Fibroblast of upper back skin (primary cell): Measurements from ENCODE around the gene UVRAG.

Source experiments
- DNase-seq: peaks from one replicate; pipeline ENCODE4 v3.0.0-alpha.2; 2013

UVRAG gene

DNA sequence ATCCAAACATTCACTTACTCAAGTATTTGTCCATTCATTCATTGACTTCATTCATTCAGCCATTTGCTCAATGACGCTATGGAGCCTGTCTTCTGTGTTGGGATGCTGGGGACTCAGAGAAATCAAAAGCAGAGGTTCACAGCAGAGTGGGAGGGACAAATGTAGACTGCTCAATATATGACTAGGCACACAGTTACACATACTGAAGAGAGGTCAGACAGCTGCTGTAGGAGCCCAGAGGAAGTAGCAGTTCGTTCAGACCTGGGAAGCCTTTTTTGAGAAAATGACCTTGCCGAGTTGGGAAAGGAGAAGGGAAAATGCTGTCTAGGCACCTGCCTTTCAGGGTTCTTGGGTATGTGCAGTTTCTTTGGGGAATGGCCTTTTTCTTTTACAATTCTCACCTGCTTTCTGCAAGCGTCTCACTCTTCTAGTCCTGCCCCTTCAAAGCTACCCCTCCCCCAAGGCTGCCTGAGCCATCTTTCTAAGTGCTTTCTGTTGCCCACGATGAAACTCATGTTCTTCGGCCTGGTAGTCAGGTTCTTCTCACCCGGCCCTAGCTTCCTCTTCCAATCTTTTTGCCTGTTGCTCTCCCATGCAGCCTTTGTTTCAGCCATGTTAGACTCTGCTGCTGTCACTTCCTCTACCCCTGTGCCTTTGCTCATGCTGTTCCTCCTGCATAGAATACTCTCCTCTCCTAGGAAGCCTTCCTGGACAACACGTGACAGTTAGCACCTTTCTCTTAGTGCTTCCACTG, 4.2 kb upstream of the UVRAG start:
- DNase-seq: no peak

DNA sequence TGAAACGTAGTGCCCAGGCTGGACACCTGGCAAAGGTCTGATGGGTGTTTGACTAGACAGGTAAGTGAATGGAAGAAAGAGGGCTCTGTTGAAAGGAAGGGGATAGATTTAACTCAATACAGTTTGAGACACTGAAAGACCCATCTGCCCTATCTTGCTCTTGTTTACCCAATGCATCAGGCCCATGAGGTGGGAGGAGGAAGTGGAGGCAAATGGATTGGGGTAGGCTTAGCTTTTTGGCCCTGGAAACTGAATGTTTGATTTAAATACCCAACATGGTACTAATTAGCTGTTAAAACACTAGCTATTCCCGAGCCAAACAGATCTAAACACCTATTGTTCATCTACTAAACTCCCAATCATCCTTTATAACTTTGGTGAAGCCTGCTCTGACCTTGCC, 3.5 kb upstream of the UVRAG start:
- DNase-seq: no peak

GRCh38 chr11:75812542-75813040, 2.4 kb upstream of the UVRAG start:
- DNase-seq: no peak

- DNase-seq: no peak
Observed at GRCh38 chr11:75813124-75813523, 1.9 kb upstream of the UVRAG start.

DNA sequence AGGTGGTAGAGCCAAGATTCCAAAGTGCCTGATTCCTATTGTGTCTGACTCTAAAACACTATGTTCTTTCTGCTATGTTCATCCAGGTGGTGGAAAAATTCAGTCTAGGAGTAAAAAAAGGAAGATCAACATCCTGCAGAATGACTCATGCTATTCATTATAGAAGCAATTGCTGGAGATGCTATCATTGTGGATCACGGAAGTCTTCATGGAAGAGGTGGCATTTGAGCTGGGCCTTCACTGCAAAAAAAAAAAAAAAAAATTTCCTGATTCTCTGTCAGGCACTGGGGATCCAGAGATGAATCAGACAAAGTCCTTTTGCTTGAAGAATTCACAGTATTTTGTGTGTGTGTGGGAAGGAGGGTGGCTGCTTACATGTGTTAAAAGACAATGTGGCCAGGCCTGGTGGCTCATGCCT, 1.4 kb upstream of the UVRAG start:
- DNase-seq: peak; percentile 10

DNA sequence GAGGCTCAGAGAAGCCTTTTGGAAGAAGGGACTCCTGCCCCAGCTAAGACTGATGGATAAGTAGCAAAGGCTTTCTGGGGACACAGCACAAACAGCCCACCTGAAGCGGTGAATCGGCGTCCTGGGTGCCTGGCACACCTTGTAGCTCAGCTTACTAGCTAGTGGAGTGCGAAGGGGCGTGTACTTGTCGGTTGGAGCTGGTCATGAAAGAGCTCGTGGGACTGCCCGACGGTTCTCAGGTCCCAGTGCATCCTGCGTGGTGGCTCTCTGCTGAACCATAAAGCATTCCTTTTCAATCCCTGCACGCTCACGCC, 690 bp upstream of the UVRAG start:
- no peak for DNase-seq

- DNase-seq: peak; percentile 28
Observed at GRCh38 chr11:75815345-75816168, 547 bp downstream of the UVRAG start.

- DNase-seq: no peak
Observed at GRCh38 chr11:75816561-75817239, 1.7 kb downstream of the UVRAG start.

GRCh38 chr11:75820645-75821044, 5.6 kb downstream of the UVRAG start:
- DNase-seq: peak; percentile 30

DNA sequence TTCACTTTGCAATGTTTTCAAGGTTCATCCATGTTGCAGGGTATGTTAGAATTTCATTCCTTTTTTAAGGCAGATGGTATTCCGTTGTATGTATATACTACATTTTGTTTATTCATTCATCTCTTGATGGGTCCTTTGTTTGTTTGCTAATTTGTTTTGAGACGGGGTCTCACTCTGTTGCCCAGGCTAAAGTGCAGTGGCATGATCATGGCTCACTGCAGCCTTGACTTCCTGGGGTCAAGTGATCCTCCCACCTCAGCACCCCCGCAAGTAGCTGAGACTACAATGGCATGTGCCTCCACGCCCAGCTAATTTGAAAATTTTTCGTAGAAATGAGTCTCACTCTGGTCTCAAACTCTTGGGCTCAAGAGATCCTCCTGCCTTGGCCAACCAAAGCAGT, 6.2 kb downstream of the UVRAG start:
- no peak for DNase-seq

DNA sequence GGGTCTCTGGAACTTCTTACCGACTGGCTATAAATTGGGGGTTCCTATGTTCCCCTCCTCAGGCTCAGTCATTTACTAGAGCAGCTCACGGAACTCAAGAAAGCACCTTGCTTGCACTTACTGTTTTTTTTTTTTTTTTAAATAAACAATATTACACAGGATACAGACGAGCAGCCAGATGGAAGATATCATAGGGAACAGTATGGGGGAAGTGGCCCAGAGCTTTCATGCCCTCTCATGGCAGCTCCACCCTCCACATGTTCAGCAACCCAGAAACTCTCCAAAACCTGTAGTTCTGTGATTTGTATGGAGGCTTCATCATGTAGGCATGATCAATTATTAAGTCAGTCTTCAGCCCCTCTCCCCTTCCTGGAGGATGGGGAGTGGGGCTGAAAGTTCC, 7.5 kb downstream of the UVRAG start:
- DNase-seq: no peak

- DNase-seq: no peak
Observed at GRCh38 chr11:75823415-75823814, 8.4 kb downstream of the UVRAG start.

GRCh38 chr11:75823946-75824345, 8.9 kb downstream of the UVRAG start:
- no peak for DNase-seq

DNA sequence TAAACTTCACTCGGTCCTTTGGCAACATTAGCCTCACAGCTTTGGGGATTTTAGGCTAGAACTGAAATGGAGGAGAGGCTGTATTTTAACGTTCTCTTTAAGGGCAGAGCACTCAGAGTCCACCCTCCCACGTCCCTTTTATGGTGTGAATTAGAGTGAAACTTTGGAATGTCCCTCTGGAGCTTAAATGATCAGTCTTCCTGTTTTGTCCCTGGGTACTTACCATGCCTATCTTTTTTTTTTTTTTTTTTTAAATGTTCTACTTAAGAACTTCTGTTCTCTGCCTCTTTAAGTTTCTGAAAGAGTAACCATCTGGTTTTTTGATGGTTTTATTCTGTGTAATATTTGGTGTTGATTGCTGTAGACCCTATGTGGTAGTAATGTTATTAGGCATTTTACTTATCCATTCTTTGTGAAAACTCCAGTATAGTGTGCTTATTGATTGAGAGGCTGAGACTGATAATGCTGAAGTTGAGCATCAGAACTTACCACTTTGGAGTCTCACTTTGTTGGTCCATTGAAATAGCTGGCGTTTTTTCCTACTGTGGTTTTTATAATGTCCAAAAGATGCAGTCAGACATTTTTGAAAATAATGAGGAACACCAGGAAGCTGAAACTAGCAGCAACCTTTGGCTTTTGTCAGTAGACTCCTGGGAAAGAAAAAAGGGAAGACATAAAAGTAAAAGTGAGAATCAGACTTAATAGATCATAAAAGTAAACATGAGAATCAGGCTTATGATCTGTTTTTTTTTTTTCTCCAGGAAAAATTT, 11.6 kb downstream of the UVRAG start:
- DNase-seq: peak; percentile 19

DNA sequence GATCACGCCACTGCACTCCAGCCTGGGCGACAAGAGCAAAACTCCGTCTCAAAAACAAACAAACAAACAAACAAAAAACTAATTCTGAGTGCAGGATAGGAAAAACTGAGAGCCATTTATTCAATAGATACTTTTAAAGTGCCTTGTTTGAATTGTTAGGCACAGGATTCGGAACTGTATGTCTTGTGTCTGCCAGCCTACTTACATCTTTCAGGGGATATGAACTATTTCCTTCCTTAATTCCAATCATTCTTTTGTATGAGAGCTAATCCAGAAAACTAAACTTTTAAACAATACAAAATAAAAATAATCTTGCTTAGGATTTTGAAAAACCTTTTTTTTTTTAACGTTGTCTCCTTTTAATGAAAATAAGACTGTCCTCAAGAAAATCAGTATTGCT, 12.6 kb downstream of the UVRAG start:
- no peak for DNase-seq

DNA sequence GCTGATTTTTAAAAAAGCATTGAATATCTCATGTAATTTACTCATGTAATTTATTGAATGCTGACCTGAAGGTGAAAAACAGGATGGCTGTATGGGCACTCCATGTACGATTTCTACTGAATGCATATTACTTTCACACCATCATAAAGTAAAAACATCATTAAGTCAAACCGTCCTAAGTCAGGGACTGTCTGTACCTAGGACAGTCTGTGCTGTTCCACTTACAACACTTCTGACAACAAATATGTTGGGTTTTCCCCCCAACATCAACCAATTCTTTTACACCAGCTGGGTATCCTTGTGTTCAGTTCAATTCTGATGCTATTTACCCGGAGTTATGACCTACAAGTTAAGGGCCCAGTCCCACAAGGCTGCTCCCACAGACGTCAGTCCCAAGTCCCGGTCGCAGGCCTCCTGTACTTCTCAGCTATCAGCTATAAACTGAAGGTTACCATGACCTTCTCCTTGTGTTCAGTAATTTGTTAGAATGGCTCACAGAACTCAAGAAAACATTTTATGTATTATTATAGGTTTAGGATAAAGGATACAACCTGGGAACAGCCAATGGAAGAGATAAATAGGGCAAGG, 17.0 kb downstream of the UVRAG start:
- DNase-seq: no peak

DNA sequence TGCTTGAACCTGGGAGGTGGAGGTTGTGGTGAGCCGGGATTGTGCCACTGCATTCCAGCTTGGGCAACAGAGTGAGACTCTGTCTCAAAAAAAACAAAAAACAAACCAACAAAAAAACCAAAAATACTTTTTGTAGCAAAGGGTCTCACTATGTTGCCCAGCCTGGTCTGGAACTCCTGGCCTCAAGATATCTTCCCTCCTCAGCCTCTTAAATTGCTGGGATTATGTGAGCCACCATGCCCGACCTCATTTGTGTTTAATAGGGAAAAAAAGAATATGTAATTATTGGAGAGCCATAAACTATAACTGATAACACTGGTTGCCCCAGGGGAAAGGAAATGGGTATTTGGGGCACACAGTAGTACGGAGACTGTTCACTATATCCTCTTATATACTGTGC, 19.7 kb downstream of the UVRAG start:
- DNase-seq: no peak

GRCh38 chr11:75836417-75836816, 21.4 kb downstream of the UVRAG start:
- no peak for DNase-seq

DNA sequence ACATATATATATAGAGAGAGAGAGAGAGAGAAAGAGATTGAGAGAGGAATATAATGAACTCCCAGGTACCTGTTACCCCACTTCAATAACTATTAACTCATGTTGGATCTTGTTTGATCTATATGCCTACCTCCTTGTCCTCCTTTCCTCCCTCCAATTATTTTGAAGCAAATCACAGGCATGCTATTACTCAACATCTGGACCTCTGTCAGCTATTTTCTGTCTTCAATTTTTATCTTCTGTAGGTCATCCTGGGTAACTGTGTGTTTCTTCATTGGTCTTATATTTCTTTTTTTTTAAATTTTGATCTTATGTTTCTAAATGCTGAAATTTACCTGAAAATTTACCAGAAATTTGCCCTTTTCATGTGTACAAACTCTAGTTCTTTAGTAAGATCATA, 24.8 kb downstream of the UVRAG start:
- no peak for DNase-seq

DNA sequence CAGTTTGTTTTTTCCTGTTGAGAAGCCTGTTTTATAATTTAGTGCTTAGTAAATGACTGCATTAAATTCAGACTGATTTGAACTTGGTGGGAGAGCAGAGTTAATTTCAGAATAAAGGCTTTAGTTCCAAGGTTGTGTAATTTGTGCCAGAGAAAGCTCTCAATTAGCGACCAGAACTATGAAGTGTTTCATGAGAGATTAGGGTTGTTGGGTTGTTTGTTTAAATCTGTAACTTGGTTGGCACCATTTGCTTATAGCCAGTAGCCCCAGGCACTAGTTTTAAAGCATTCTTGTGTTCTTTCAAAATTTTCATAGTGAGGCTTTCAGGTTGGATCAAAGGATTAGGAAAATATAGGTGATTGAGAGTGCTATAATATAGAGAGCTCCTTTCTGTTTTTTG, 25.5 kb downstream of the UVRAG start:
- no peak for DNase-seq

DNA sequence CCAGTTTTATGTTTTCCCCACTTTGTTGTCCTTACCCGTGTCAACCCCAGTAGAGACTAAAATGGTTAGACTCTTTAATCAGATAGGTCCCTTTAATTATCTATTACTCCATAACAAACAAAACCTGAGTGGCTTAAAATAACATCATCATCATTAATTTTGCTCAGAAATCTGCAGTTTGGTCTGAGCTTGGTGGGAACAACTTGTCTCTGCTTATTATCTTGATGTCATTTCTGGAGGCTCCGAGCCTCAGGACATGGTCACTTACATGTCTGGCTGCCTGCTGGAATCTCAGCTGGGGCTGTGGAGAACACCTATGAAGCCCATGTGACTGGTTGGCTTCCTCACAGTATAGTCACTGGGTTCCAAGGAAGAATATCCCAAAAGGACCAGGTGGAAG, 26.7 kb downstream of the UVRAG start:
- DNase-seq: no peak

- DNase-seq: no peak
Observed at GRCh38 chr11:75845324-75845723, 30.3 kb downstream of the UVRAG start.

- DNase-seq: no peak
Observed at GRCh38 chr11:75849894-75850293, 34.9 kb downstream of the UVRAG start.
